ENCODE data around the gene RBM39.
"Not testable (repeated sequence)": the region's sequence is repeated elsewhere in the genome, so short reads cannot be mapped to it uniquely, and the experiment has no call there.

RBM39 gene

GRCh38 chr20:35719717-35720116, 22.3 kb downstream of the RBM39 start:
- TF ChIP-seq CTCF (IDR thresholded peaks at IDR 0.05; ENCODE audit: low read length), result no peak
- TF ChIP-seq EZH2 (IDR thresholded peaks at IDR 0.05; ENCODE audit: borderline replicate concordance, low read length), result no peak
- Histone ChIP-seq H3K4me2 (ENCODE audit: low read length) (no peak overlapping the region), H3K9ac (ENCODE audit: low read length) (no peak overlapping the region), H2AFZ (ENCODE audit: low read length) (no peak overlapping the region), H3F3A (ENCODE audit: insufficient read depth, low read length) (peaks cover 12% of the 10 kb centered on the region; the same call in 1 of the 2 replicates), H3K79me2 (ENCODE audit: insufficient read depth, low read length) (peaks cover 20% of the 10 kb centered on the region), H3K9me3 (ENCODE audit: low read length) (no peaks in the 10 kb centered on the region), H3K4me3 (ENCODE audit: low read depth, low read length, poor library complexity, severe bottlenecking) (no peak overlapping the region), H4K20me1 (ENCODE audit: insufficient read depth, low read length) (no peaks in the 10 kb centered on the region), H3K4me1 (ENCODE audit: insufficient read depth, low read length, severe bottlenecking) (no peaks in the 10 kb centered on the region), H3K9me2 (ENCODE audit: low read depth, low read length) (no peaks in the 10 kb centered on the region), H3K27me3 (ENCODE audit: insufficient read depth, low read length) (no peaks in the 10 kb centered on the region), H3K36me3 (ENCODE audit: insufficient read depth, low read length) (peaks cover 98% of the 10 kb centered on the region), H3K27ac (ENCODE audit: low read depth, low read length, poor library complexity, severe bottlenecking) (no peak overlapping the region)

GRCh38 chr20:35718972-35719635, 23.0 kb downstream of the RBM39 start:
- no peaks in the 10 kb centered on the region for H3K9me3 ChIP-seq (ENCODE audit: low read length)
- H4K20me1 ChIP-seq (ENCODE audit: insufficient read depth, low read length), result no peaks in the 10 kb centered on the region
- H3K9ac ChIP-seq (ENCODE audit: low read length), result no peak overlapping the region
- peaks cover 16% of the 10 kb centered on the region for H3K79me2 ChIP-seq (ENCODE audit: insufficient read depth, low read length)
- no peak overlapping the region for H2AFZ ChIP-seq (ENCODE audit: low read length)
- no peaks in the 10 kb centered on the region for H3K4me1 ChIP-seq (ENCODE audit: insufficient read depth, low read length, severe bottlenecking)
- H3K4me3 ChIP-seq (ENCODE audit: low read depth, low read length, poor library complexity, severe bottlenecking), result no peak overlapping the region
- no peak overlapping the region for H3K27ac ChIP-seq (ENCODE audit: low read depth, low read length, poor library complexity, severe bottlenecking)
- TF ChIP-seq CTCF (IDR thresholded peaks at IDR 0.05; ENCODE audit: low read length), result no peak
- no peak for TF ChIP-seq EZH2 (IDR thresholded peaks at IDR 0.05; ENCODE audit: borderline replicate concordance, low read length)
- H3F3A ChIP-seq (ENCODE audit: insufficient read depth, low read length), result peaks cover 12% of the 10 kb centered on the region; the same call in 1 of the 2 replicates
- H3K36me3 ChIP-seq (ENCODE audit: insufficient read depth, low read length), result peaks cover 98% of the 10 kb centered on the region
- no peak overlapping the region for H3K4me2 ChIP-seq (ENCODE audit: low read length)
- no peaks in the 10 kb centered on the region for H3K9me2 ChIP-seq (ENCODE audit: low read depth, low read length)
- H3K27me3 ChIP-seq (ENCODE audit: insufficient read depth, low read length), result no peaks in the 10 kb centered on the region

- H3K4me1 ChIP-seq (ENCODE audit: insufficient read depth, low read length, severe bottlenecking); H3K4me2 ChIP-seq (ENCODE audit: low read length); H4K20me1 ChIP-seq (ENCODE audit: insufficient read depth, low read length); H3K9me2 ChIP-seq (ENCODE audit: low read depth, low read length); H3K9me3 ChIP-seq (ENCODE audit: low read length); H3K27ac ChIP-seq (ENCODE audit: low read depth, low read length, poor library complexity, severe bottlenecking); H3K9ac ChIP-seq (ENCODE audit: low read length); H2AFZ ChIP-seq (ENCODE audit: low read length); H3K27me3 ChIP-seq (ENCODE audit: insufficient read depth, low read length); H3K4me3 ChIP-seq (ENCODE audit: low read depth, low read length, poor library complexity, severe bottlenecking): not testable (repeated sequence)
- H3K79me2 ChIP-seq (ENCODE audit: insufficient read depth, low read length), result peaks cover 16% of the 10 kb centered on the region
- peaks cover 12% of the 10 kb centered on the region; the same call in 1 of the 2 replicates for H3F3A ChIP-seq (ENCODE audit: insufficient read depth, low read length)
- peaks cover 98% of the 10 kb centered on the region for H3K36me3 ChIP-seq (ENCODE audit: insufficient read depth, low read length)
Observed at GRCh38 chr20:35718321-35718720, 23.7 kb downstream of the RBM39 start.

- Histone ChIP-seq H3K27me3 (ENCODE audit: insufficient read depth, low read length) (no peaks in the 10 kb centered on the region), H3K4me3 (ENCODE audit: low read depth, low read length, poor library complexity, severe bottlenecking) (no peak overlapping the region), H3K79me2 (ENCODE audit: insufficient read depth, low read length) (peaks cover 24% of the 10 kb centered on the region), H4K20me1 (ENCODE audit: insufficient read depth, low read length) (no peaks in the 10 kb centered on the region), H3K4me1 (ENCODE audit: insufficient read depth, low read length, severe bottlenecking) (no peaks in the 10 kb centered on the region), H3F3A (ENCODE audit: insufficient read depth, low read length) (peaks cover 12% of the 10 kb centered on the region; the same call in 1 of the 2 replicates), H2AFZ (ENCODE audit: low read length) (no peak overlapping the region), H3K9me3 (ENCODE audit: low read length) (no peaks in the 10 kb centered on the region), H3K36me3 (ENCODE audit: insufficient read depth, low read length) (peaks cover 98% of the 10 kb centered on the region), H3K27ac (ENCODE audit: low read depth, low read length, poor library complexity, severe bottlenecking) (no peak overlapping the region), H3K9me2 (ENCODE audit: low read depth, low read length) (no peaks in the 10 kb centered on the region), H3K9ac (ENCODE audit: low read length) (no peak overlapping the region), H3K4me2 (ENCODE audit: low read length) (no peak overlapping the region)
- TF ChIP-seq EZH2 (IDR thresholded peaks at IDR 0.05; ENCODE audit: borderline replicate concordance, low read length) (no peak), CTCF (IDR thresholded peaks at IDR 0.05; ENCODE audit: low read length) (no peak)
Observed at GRCh38 chr20:35716330-35716729, 25.7 kb downstream of the RBM39 start.

Data from OCI-LY1 (cell line).